ENCODE results near the gene SLC6A6. TPM values are rescaled to one million over a fixed set of nuclear protein-coding genes. Genes with fewer than 3 reads are reported as not detected.

SLC6A6 gene
- total RNA-seq, 6 experiments from 2014 or later, result 22.5 to 33.0 (median 28.6) TPM

DNA sequence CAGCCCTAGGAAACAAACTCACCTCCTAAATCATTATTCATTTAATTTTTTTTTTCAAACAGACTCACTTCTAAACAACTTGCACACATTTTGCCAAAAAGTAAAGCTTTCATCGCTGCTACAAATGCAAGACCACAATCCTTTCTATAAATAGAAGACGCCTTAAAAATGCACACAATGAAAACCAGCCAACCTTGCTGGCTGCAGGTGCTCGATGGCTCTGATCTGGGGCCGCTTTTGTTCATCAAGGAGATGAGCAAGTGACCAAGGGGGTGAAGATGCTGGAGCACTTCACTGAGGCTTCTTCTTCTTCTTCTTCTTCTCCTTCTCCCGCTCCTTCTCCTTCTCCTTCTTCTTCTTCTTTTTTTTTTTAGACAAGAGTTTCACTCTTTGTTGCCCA lies 12.7 kb upstream of the SLC6A6 start:
- TF ChIP-seq, protein P1, sequence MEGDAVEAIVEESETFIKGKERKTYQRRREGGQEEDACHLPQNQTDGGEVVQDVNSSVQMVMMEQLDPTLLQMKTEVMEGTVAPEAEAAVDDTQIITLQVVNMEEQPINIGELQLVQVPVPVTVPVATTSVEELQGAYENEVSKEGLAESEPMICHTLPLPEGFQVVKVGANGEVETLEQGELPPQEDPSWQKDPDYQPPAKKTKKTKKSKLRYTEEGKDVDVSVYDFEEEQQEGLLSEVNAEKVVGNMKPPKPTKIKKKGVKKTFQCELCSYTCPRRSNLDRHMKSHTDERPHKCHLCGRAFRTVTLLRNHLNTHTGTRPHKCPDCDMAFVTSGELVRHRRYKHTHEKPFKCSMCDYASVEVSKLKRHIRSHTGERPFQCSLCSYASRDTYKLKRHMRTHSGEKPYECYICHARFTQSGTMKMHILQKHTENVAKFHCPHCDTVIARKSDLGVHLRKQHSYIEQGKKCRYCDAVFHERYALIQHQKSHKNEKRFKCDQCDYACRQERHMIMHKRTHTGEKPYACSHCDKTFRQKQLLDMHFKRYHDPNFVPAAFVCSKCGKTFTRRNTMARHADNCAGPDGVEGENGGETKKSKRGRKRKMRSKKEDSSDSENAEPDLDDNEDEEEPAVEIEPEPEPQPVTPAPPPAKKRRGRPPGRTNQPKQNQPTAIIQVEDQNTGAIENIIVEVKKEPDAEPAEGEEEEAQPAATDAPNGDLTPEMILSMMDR (IDR thresholded peaks at IDR 0.05), result no peak
- DNase-seq, result no peak
- no peak overlapping the region for H3K4me3 Mint-ChIP-seq
- no peaks in the 10 kb centered on the region for H3K36me3 Mint-ChIP-seq (ENCODE audit: low read depth)
- no peaks in the 10 kb centered on the region for H3K9me3 Mint-ChIP-seq
- H3K4me1 Mint-ChIP-seq (ENCODE audit: low read depth), result peaks cover 28% of the 10 kb centered on the region
- peaks cover 18% of the 10 kb centered on the region for H3K27me3 Mint-ChIP-seq (ENCODE audit: insufficient read depth)
- no peak overlapping the region for H3K27ac Mint-ChIP-seq

DNA sequence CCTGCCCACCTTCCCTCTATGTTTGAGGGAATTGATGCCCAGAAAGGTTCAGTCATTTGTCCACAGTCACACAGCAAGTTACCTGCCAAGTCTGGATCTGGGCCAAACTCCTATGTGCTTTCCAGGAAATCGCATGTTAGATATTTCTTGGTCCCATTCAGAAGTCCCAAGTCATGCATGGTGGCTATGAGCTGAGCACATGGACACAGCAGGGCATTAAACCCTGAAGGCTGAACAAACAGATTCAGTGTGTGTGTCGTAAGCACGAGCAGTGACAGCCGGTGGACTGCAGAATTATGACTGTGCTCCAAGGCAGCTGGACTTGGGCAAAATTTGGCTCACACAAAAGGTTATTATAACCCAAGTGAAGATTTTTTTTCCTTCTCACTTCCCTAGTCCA lies 11.4 kb upstream of the SLC6A6 start:
- Mint-ChIP-seq H3K27ac (peak overlapping the region; percentile 49; the same call in 1 of the 2 replicates), H3K4me3 (no peak overlapping the region)

DNA sequence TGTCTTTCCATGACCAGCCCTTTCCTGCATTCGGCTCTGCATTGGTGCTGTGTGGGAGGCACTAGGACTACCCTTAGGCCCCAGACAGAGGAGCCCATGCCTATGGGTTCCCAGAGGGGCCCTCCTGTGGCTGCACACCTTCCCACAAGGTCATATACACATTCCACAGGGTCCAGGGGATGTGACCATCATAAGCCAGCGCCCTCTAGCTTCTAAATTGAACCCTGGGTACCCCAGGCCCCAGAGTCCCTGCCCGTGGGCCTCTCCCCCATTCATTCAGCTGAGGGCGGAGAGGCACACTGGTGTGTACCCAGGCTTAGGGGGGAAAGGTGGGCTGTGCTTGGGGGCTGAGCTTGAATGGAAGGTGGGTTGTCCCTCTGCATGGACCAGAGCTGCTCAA lies 10.2 kb upstream of the SLC6A6 start:
- DNase-seq, result no peak
- Mint-ChIP-seq H3K4me3 (no peak overlapping the region), H3K27ac (no peak overlapping the region), H3K4me1 (ENCODE audit: low read depth) (peaks cover 28% of the 10 kb centered on the region), H3K27me3 (ENCODE audit: insufficient read depth) (peaks cover 12% of the 10 kb centered on the region), H3K36me3 (ENCODE audit: low read depth) (no peaks in the 10 kb centered on the region), H3K9me3 (no peaks in the 10 kb centered on the region)
- TF ChIP-seq, protein P1 (IDR thresholded peaks at IDR 0.05), result peak; percentile 50; the same call in 1 of the 2 replicates

More for the DNA sequence above, 11.4 kb upstream of the SLC6A6 start:
- H3K9me3 Mint-ChIP-seq, result no peaks in the 10 kb centered on the region
- TF ChIP-seq, protein P1 (IDR thresholded peaks at IDR 0.05), result no peak
- peak; percentile 80 for DNase-seq
- peaks cover 13% of the 10 kb centered on the region for H3K27me3 Mint-ChIP-seq (ENCODE audit: insufficient read depth)
- peaks cover 28% of the 10 kb centered on the region for H3K4me1 Mint-ChIP-seq (ENCODE audit: low read depth)
- H3K36me3 Mint-ChIP-seq (ENCODE audit: low read depth), result no peaks in the 10 kb centered on the region

DNA sequence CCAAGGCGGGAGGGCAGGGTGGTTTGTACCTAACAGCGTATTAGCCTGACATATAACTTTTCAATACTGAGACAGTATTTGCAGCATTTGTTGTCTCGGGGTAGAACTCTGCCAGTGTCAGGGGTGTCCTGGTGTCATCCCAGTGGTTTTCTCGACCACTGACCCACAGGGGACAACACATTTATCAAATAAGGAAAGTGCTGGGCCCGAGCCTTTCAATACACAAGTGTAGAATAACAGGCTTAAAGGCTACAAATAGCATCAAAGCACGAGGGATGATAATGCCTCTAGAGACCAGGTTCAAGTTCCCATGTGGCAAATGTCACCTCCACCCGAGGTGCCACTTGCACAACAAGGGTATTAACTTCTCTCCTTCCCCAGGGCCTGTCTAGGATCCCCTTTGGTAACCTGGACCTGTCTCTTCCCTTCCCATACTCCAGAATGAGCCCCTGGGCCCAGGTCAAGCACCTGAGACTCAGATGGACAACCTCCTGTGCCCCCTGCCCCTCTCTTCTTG lies 9.5 kb upstream of the SLC6A6 start:
- H3K36me3 Mint-ChIP-seq (ENCODE audit: low read depth), result no peaks in the 10 kb centered on the region
- DNase-seq, result no peak
- H3K9me3 Mint-ChIP-seq, result no peaks in the 10 kb centered on the region
- H3K27ac Mint-ChIP-seq, result no peak overlapping the region
- TF ChIP-seq, protein P1 (IDR thresholded peaks at IDR 0.05), result no peak
- no peak overlapping the region for H3K4me3 Mint-ChIP-seq
- peaks cover 28% of the 10 kb centered on the region for H3K4me1 Mint-ChIP-seq (ENCODE audit: low read depth)
- peaks cover 9% of the 10 kb centered on the region for H3K27me3 Mint-ChIP-seq (ENCODE audit: insufficient read depth)

DNA sequence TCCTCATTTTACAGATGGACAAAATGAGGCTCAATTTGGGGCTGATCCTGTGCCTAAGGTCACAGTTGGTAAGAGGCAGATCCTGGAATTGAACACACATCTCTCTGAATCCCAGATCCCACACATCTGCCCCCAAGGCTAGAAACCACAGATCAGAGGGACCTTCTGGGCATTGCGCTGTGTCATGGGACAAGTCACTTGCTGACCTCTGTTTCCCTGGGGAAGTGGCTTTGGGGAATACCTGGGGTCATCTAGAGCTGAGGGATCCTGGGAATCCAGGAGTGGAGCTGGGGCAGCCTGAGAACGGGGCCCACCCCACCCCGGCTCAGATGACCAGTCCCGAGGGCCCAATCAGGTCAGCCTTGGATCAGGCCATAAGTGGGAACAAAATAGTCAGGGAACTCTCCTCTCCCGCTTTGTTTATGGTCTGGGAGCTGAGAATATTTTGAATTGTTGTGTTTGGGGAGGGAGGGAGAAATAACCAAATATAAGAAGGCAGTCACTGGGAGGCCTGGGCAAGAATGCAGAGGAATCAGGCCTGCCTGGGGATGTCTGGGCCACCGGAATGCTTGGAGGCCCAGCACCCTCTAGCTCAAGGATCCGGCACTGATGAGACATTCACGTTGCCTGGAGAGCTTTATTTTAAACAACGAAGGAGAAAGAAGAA lies 8.8 kb upstream of the SLC6A6 start:
- Mint-ChIP-seq H3K9me3 (no peaks in the 10 kb centered on the region), H3K27me3 (ENCODE audit: insufficient read depth) (peaks cover 7% of the 10 kb centered on the region), H3K27ac (peak overlapping the region; percentile 53), H3K36me3 (ENCODE audit: low read depth) (no peaks in the 10 kb centered on the region), H3K4me1 (ENCODE audit: low read depth) (peaks cover 28% of the 10 kb centered on the region), H3K4me3 (no peak overlapping the region)
- TF ChIP-seq, protein P1 (IDR thresholded peaks at IDR 0.05), result no peak
- no peak for DNase-seq

All from HFFc6 (cell line).